HepG2 (cell line): ENCODE results near the gene VCPKMT. TPM values are rescaled to one million over a fixed set of nuclear protein-coding genes. Genes with fewer than 3 reads are reported as not detected.

Source experiments
- ADNP ChIP-seq: sonication (generic); formaldehyde crosslinking; IDR thresholded peaks from 2 replicates; pipeline ENCODE4 v1.4.0; 2020; ENCODE audit warnings: missing genetic modification reagents
- CEBPB ChIP-seq: IDR thresholded peaks from 2 replicates; pipeline ENCODE4 v1.6.1; 2011; ENCODE audit warnings: low read depth, low read length, improper control_type of control experiment, borderline replicate concordance
- ELK4 ChIP-seq: sonication (generic); formaldehyde crosslinking; IDR thresholded peaks from 2 replicates; pipeline ENCODE4 v1.9.0; 2021; ENCODE audit warnings: missing genetic modification reagents, borderline replicate concordance
- FOXJ3 ChIP-seq: sonication (generic); formaldehyde crosslinking; IDR thresholded peaks from 2 replicates; pipeline ENCODE4 v1.4.0; 2020; ENCODE audit warnings: missing genetic modification reagents, mild to moderate bottlenecking, borderline replicate concordance
- GATA4 ChIP-seq: sonication (generic); IDR thresholded peaks from 2 replicates; pipeline ENCODE4 v1.6.1; 2016; ENCODE audit warnings: antibody characterized with exemption, low read depth, borderline replicate concordance
- MXD3 ChIP-seq: IDR thresholded peaks from 2 replicates; pipeline ENCODE4 v1.6.1; 2016; ENCODE audit warnings: mild to moderate bottlenecking, missing biosample characterization, missing genetic modification reagents
- NCOR1 ChIP-seq: fragments of 200-600 bp; sonication (generic); IDR thresholded peaks from 2 replicates; pipeline ENCODE4 v1.7.0; 2017; ENCODE audit warnings: antibody characterized with exemption, low read length, borderline replicate concordance
- NFATC3 ChIP-seq: sonication (generic); formaldehyde crosslinking; IDR thresholded peaks from 2 replicates; pipeline ENCODE4 v1.5.1; 2020; ENCODE audit warnings: mild to moderate bottlenecking, missing genetic modification reagents
- SMAD3 ChIP-seq: sonication (generic); formaldehyde crosslinking; IDR thresholded peaks from 2 replicates; pipeline ENCODE4 v1.4.0; 2020; ENCODE audit warnings: missing genetic modification reagents
- SOX13 ChIP-seq, 3 experiments: fragments of 450-650 bp in 1 of 3; sonication (generic) in 1 of 3; formaldehyde crosslinking in 1 of 3; IDR thresholded peaks in 2 of 3; conservative IDR thresholded peaks in 1 of 3; 2 replicates each; pipeline versions ENCODE4 v1.5.0 to v1.6.1; 2016 to 2020; ENCODE audit warnings: antibody characterized with exemption in 1 of 3, mild to moderate bottlenecking in 1 of 3, missing compliant biosample characterization in 1 of 3, missing genetic modification reagents in 1 of 3, moderate library complexity in 1 of 3
- SOX6 ChIP-seq, 2 experiments: fragments of 450-650 bp in 1 of 2; sonication (generic) in 1 of 2; formaldehyde crosslinking in 1 of 2; IDR thresholded peaks; 2 replicates each; pipeline versions ENCODE4 v1.4.0 to v1.6.1; 2017 to 2020; ENCODE audit warnings: antibody characterized with exemption in 1 of 2, mild to moderate bottlenecking in 1 of 2, missing genetic modification reagents in 1 of 2
- SRF ChIP-seq: IDR thresholded peaks from 2 replicates; pipeline ENCODE4 v1.6.1; 2011; ENCODE audit warnings: mild to moderate bottlenecking, low read depth, low read length, moderate library complexity
- TFAP4 ChIP-seq: sonication (generic); IDR thresholded peaks from 2 replicates; pipeline ENCODE4 v1.6.1; 2016; ENCODE audit warnings: low read depth, borderline replicate concordance
- TP53 ChIP-seq: sonication (generic); formaldehyde crosslinking; conservative IDR thresholded peaks from 2 replicates; pipeline ENCODE4 v1.4.0; 2020; ENCODE audit warnings: missing genetic modification reagents
- YEATS4 ChIP-seq: sonication (generic); formaldehyde crosslinking; IDR thresholded peaks from 2 replicates; pipeline ENCODE4 v1.4.0; 2020; ENCODE audit warnings: missing genetic modification reagents, borderline replicate concordance
- ZBTB10 ChIP-seq: sonication (generic); formaldehyde crosslinking; IDR thresholded peaks from 2 replicates; pipeline ENCODE4 v1.4.0; 2020; ENCODE audit warnings: missing genetic modification reagents, borderline replicate concordance
- ZNF143 ChIP-seq: sonication (generic); formaldehyde crosslinking; IDR thresholded peaks from 2 replicates; pipeline ENCODE4 v1.4.0; 2020; ENCODE audit warnings: missing genetic modification reagents
- ZNF569 ChIP-seq: sonication (generic); formaldehyde crosslinking; IDR thresholded peaks from 2 replicates; pipeline ENCODE4 v1.5.0; 2020; ENCODE audit warnings: mild to moderate bottlenecking, missing genetic modification reagents, moderate library complexity, borderline replicate concordance
- ZNF766 ChIP-seq: sonication (generic); formaldehyde crosslinking; IDR thresholded peaks from 2 replicates; pipeline ENCODE4 v1.5.0; 2020; ENCODE audit warnings: missing genetic modification reagents, borderline replicate concordance
- ZNF784 ChIP-seq: sonication (generic); formaldehyde crosslinking; IDR thresholded peaks from 2 replicates; pipeline ENCODE4 v1.5.1; 2020; ENCODE audit warnings: missing genetic modification reagents, mild to moderate bottlenecking, borderline replicate concordance
- ZNF792 ChIP-seq: IDR thresholded peaks from 2 replicates; pipeline ENCODE4 v1.6.1; 2016
- ZNF841 ChIP-seq: sonication (generic); formaldehyde crosslinking; IDR thresholded peaks from 2 replicates; pipeline ENCODE4 v1.8.1; 2023; ENCODE audit warnings: missing genetic modification reagents, borderline replicate concordance
- polyA plus RNA-seq, 8 experiments: library from polyadenylated mRNA; depleted of rRNA in 3 of 8; stranded (reverse) in 7 of 8; unstranded in 1 of 8; fragments of >200 nt; fragmentation: Illumina TruSeq in 4 of 8; extraction: Trizol in 4 of 8; gene quantifications; 2 replicates each; pipeline versions ENCODE4 v1.2.1 to v1.2.3, GENCODE V29; 2011 to 2016; ENCODE audit warnings: low read depth in 4 of 8, missing spikeins in 1 of 8, mixed read lengths in 1 of 8; ENCODE audit not compliant: insufficient read depth in 1 of 8
- total RNA-seq, 5 experiments: library from RNA; depleted of rRNA; stranded (reverse); fragments of >200 nt; fragmentation: Illumina TruSeq; extraction: Trizol; gene quantifications; 2 replicates each; pipeline ENCODE4 v1.2.3, GENCODE V29; 2016; ENCODE audit warnings: low read depth in 1 of 5

The VCPKMT gene
- total and polyA plus RNA-seq, 2 of the 13 experiments (the other 11 are each of a cell fraction or from before 2014, with no cell fraction given), result 3.9 to 5.4 TPM

GRCh38 chr14:50060871-50061663, 55.3 kb downstream of the VCPKMT start (continued):
- TF ChIP-seq SOX13 (IDR thresholded peaks at IDR 0.05), result no peak
- TF ChIP-seq SOX13 (CRISPR knock-in tag; conservative IDR thresholded peaks at IDR 0.05 in 1 of 2, IDR thresholded peaks at IDR 0.05 in 1 of 2), result peak in 1 of 2 experiments; percentile 25; a peak in 1 of 4 replicates
- no peak for TF ChIP-seq ZNF784 (CRISPR knock-in tag)
- TF ChIP-seq ZNF766 (CRISPR knock-in tag), result 0 out of 2 replicates have a peak, but pooled peaks have one; percentile 28
- no peak for TF ChIP-seq ZNF792 (CRISPR knock-in tag)
- TF ChIP-seq ZNF841 (CRISPR knock-in tag), result no peak
- 0 out of 2 replicates have a peak, but pooled peaks have one; percentile 51 for TF ChIP-seq TP53 (CRISPR knock-in tag)
- TF ChIP-seq FOXJ3 (CRISPR knock-in tag), result peak; percentile 80; the same call in 1 of the 2 replicates
- TF ChIP-seq SMAD3 (CRISPR knock-in tag), result peak; percentile 74; the same call in 1 of the 2 replicates
- no peak for TF ChIP-seq SOX6 (IDR thresholded peaks at IDR 0.05)
- TF ChIP-seq SOX6 (CRISPR knock-in tag; IDR thresholded peaks at IDR 0.05), result no peak; the same call in 1 of the 2 replicates
- peak; percentile 94 for TF ChIP-seq CEBPB
- 0 out of 2 replicates have a peak, but pooled peaks have one; percentile 1 for TF ChIP-seq MXD3
- TF ChIP-seq NFATC3 (CRISPR knock-in tag), result no peak
- peak; percentile 96 for TF ChIP-seq ZBTB10 (CRISPR knock-in tag)
- 0 out of 2 replicates have a peak, but pooled peaks have one; percentile 36 for TF ChIP-seq NCOR1
- TF ChIP-seq ZNF569 (CRISPR knock-in tag), result no peak; the same call in 1 of the 2 replicates
- TF ChIP-seq ADNP (CRISPR knock-in tag), result no peak
- 0 out of 2 replicates have a peak, but pooled peaks have one; percentile 20 for TF ChIP-seq TFAP4
- no peak for TF ChIP-seq SRF
- TF ChIP-seq ELK4 (CRISPR knock-in tag), result no peak
- TF ChIP-seq YEATS4 (CRISPR knock-in tag), result peak; percentile 80; the same call in 1 of the 2 replicates
- TF ChIP-seq ZNF143 (CRISPR knock-in tag), result 0 out of 2 replicates have a peak, but pooled peaks have one; percentile 43
- TF ChIP-seq GATA4, result no peak
